GM21381 (cell line): Measurements from ENCODE around the gene PLD4.
"Not testable (repeated sequence)": the region's sequence is repeated elsewhere in the genome, so short reads cannot be mapped to it uniquely, and the experiment has no call there.

Experiments used
- ATAC-seq: cut with Tn5 transposase; IDR thresholded peaks from one replicate; pipeline ENCODE4 v1.9.1; 2021; ENCODE audit warnings: mild to moderate bottlenecking, moderate library complexity; ENCODE audit not compliant: unreplicated experiment

Gene PLD4

DNA sequence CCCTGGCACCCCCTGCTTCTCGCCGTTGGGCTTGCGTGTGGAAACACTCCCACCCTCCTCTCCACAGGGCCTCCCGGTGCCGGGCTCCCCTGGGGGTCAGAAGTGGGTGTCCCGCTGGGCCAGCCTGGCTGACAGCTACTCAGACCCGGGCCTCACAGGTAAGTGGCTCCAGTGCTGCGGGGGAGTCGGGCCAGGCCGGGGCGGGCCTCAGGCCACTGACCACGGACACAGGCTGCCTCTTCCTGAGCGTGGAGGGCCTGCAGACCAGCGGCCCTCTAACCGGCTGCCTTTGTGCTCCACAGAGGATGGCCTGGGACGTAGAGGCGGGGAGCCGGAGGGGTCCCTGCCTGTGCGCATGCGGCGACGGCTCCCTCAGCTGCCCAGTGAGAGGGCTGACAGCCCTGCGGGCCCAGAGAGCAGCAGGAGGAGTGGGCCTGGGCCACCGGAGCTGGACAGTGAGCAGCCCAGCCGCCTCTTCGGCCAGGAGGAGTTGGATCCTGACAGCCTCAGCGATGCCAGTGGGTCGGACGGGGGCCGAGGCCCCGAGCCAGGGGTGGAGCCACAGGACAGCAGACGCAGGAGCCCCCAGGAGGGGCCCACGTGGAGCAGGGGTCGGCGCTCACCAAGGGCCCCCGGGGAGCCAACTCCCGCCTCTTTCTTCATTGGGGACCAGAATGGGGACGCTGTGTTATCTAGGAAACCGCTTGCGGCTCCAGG, 38.5 kb upstream of the PLD4 start:
- ATAC-seq, result no peak

DNA sequence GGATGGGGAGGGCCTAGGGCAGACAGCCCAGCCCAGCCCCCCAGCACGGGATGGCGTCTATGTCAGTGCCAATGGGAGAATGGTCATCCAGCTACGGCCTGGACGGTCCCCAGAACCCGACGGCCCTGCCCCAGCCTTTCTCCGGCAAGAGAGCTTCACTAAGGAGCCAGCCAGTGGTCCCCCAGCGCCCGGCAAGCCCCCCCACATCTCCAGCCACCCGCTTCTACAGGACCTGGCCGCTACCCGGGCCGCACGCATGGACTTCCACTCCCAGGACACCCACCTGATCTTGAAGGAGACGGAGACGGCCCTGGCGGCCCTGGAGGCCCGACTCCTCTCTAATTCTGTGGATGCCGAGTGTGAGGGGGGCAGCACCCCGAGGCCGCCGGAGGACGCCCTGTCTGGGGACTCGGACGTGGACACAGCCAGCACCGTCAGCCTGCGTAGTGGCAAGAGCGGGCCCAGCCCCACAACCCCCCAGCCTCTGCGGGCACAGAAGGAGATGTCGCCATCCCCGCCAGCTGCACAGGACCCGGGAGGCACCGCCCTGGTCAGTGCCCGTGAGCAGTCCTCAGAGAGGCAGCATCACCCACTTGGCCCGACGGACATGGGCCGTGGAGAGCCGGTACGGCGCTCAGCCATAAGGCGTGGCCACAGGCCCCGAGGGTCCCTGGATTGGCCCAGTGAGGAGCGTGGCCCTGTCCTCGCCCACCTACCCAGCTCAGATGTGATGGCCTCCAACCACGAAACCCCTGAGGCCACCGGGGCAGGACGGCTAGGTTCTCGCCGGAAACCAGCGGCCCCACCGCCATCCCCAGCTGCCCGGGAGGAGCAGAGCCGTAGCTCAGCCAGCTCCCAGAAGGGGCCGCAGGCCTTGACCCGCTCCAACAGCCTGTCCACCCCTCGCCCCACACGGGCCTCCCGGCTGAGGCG, 37.7 kb upstream of the PLD4 start:
- ATAC-seq, result no peak

- no peak for ATAC-seq
Measured at GRCh38 chr14:104887623-104888488, 36.8 kb upstream of the PLD4 start.

DNA sequence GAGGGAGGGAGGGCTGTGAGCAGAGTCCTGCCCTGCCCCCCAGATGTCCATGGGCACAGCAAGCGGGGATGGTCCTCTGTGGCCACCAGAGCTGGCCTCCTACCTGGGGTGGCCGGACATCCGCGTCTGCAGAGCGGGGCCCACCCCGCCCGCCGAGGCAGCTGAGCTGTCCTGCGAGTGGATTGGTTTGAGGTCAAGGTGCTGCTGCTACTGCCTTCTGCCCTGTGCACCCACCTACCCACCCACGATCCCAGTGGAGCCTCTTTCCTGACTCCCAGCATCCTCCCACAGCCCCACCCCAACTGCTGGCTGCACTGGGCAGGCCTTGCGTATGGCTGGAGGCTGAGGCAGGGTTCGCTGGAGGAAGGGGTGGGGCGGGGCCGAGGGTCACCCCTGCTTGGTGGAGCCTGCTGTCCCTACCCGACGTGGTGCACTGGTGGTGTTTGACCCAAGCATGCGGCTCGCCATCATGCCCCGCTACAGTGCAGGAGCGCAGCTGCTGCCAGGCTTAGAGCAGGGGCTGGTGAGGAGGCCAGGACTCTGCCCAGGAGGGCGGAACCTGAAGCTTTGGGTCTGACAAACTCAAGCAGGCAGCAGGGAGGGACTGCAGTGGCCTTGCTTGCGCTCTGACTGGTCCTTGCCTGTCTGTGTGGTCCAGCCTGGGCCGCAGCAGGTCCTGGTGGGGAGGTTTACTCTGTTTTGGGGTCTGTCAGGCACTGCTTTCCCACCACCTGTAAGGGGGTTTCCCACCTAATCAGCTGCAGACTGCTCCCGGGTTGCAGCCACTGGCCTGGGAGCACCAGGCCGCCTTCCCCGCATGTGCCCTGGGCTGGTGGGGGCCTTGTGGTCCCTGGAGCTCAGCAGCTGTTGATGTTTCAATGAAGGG, 35.9 kb upstream of the PLD4 start:
- ATAC-seq, result no peak

DNA sequence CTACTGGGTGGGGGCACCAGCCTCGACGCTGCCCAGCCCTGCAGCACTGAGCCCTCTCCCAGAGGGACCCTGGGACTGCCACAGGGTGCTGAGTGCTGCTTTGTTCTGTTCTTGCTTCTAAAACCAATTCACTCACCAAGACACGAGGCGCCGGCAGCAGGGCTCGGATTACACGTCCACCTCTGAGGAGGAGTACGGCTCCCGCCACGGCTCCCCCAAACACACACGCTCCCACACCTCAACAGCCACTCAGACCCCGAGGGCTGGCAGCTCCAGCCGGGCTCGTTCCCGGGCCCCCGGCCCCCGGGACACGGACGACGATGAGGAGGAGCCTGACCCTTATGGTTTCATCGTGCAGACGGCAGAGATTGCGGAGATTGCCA, 35.3 kb upstream of the PLD4 start:
- ATAC-seq, result no peak

- ATAC-seq, result not testable (repeated sequence)
Measured at GRCh38 chr14:104890292-104890691, 34.4 kb upstream of the PLD4 start.

- no peak for ATAC-seq
Measured at GRCh38 chr14:104891121-104891551, 33.5 kb upstream of the PLD4 start.

DNA sequence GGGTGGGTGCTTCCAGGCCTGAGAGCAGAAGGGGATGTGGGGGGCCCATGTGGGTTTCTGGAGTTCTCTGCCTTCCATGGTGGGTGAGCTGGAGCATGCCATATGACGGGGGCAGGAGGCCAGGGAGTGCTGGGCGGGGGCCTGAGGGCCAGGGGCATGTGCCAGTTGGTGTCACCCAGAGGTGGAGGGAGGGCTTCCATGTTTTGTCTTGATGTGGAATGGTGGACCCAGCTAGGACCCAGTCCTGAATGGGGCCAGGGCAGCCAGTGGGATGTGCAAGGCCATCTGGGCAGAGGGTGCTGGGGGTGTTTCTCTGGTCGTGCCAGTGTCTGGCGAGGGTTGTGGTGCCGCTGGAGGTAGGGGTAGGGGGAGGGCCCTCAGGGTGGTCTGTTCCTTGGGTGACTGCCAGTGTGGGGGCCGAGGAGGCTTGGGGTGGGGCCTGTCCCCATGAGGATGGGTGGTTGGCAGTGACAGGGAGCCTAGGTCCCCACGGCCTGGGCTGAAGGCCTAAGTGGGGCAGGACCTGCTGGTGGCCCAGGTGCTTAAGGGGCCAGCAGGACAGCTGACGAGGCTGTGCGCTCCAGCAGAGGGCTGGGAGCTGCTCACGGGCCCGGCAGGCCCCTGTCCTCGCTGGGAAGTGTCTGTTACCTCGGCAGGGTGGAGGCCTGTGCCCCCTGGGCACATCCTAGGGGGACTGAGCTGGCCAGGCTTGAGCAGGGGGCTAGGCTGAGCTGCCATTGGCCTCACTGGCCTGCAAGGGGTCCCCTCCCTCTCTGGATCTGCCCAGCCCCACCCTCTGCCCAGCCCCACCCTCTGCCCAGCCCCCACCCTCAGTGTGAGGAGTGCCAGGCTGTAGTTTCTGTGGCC, 32.8 kb upstream of the PLD4 start:
- ATAC-seq, result no peak

- no peak for ATAC-seq
Measured at GRCh38 chr14:104892531-104893434, 31.9 kb upstream of the PLD4 start.

GRCh38 chr14:104893435-104894207, 31.1 kb upstream of the PLD4 start:
- ATAC-seq, result no peak

GRCh38 chr14:104894331-104895206, 30.1 kb upstream of the PLD4 start:
- ATAC-seq, result no peak

DNA sequence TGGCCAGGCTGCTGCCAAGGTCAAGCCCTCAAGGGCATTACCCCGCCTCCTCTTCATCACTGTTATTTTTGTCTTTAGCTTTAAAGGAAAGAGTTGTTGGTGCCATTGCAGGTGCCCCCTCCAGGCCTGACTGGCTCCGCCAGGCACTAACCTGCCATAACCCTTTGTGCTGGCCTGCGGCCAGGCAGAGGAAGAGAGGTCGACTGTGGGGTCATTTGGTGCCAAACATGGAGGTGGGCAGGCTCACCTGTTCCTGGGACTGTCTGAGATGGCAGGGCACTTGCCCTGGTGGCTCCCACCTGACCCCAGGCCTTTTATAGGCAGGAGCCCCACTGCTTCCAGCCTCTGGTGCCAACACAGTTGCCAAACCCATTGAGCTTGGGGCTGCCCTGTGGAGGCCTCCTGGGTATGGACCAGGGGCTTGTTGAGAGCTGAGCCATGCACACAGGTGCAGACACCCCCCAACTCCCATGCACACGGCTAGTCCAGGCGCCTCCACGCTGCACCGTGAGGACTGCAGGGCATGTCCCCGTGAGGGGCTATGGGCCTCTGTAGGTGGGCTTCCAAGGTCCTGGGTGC, 29.4 kb upstream of the PLD4 start:
- ATAC-seq, result no peak

DNA sequence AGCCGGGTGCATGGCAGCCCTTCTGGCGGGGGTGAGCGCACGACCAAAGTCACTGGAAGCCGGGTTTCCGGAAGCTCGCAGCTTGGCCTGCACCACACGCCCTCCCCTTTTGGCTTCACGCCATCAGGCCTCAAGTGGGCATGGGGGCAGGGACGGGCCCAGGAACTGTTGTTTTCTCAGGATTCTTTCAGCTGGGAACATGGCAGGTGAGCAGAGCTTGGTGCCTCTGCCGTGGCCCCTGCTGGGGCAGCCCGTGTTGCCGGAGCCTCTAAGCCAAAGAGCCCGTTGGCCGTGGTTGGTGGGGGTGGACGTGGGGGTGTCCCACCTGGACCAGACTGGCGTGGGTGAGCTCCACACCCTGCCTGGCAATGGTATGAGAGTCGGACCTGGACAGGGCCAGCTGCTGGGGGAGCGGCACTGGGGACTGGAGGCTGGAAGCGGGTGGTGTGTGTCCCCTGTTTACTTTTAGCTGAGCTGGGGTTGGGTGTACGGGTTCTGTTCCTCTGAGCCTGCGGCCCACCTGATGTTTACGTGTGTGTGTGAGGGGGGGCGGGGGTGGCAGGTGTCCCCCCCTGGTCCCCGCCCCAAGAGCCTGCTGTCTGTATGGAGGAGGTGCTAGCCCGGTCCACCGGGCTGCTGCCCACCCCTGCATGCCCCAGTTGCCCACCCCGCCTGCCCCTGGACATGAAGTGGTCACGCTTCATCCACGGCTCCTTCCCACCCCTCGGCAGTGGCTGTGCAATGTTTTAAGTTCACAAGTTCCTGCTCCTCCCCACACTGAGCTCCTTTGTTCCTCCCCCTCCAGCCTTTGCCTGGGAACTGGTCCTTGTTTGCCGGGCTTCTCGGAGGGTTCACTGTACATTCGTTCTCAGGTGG, 28.7 kb upstream of the PLD4 start:
- ATAC-seq, result no peak

GRCh38 chr14:104897330-104898194, 27.1 kb upstream of the PLD4 start:
- ATAC-seq, result no peak
